HUES6 (cell line): ENCODE measurements around the gene AACS.
"Not testable (repeated sequence)": the region's sequence is repeated elsewhere in the genome, so short reads cannot be mapped to it uniquely, and the experiment has no call there.

Experiments
- H3K27ac ChIP-seq: 2 replicates; pipeline ENCODE4 v1.7.0; 2013; ENCODE audit warnings: low read depth, mild to moderate bottlenecking, low read length, inconsistent platforms
- H3K27me3 ChIP-seq: 2 replicates; pipeline ENCODE4 v1.6.1; 2013; ENCODE audit warnings: low read length; ENCODE audit not compliant: control insufficient read depth, insufficient read depth
- H3K36me3 ChIP-seq: 2 replicates; pipeline ENCODE4 v1.6.1; 2013; ENCODE audit warnings: low read length; ENCODE audit not compliant: control insufficient read depth, insufficient read depth
- H3K4me1 ChIP-seq: 2 replicates; pipeline ENCODE4 v1.6.1; 2013; ENCODE audit warnings: low read length; ENCODE audit not compliant: control insufficient read depth, insufficient read depth
- H3K4me3 ChIP-seq: 2 replicates; pipeline ENCODE4 v1.5.1; 2013; ENCODE audit warnings: low read depth, low read length
- H3K9ac ChIP-seq: one replicate; pipeline ENCODE4 v1.6.1; 2013; ENCODE audit warnings: mild to moderate bottlenecking, low read length
- H3K9me3 ChIP-seq: 2 replicates; pipeline ENCODE4 v1.6.1; 2013; ENCODE audit warnings: low read depth, low read length; ENCODE audit not compliant: control insufficient read depth, insufficient read depth

AACS gene

DNA sequence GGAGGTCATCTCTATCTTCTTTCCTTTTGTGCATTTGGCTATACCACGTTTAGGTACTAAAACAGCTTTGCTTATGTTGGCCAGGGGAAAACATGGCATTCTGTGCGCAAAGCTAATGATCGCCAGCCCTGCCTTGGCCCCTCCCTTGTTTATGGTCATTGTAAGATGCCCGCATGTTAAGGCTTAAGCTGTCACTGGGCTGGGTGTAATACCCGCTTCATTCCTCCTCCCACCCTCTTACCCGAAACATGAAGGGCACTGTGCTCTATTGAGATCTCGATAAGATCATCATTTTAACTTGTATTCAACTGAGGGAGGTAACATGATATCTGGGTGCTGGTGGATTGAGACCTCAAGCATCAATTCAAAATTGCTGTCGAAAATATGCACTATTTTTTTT, 37.1 kb upstream of the AACS start:
- peaks cover 24% of the 10 kb centered on the region for H3K36me3 ChIP-seq
- H3K27ac ChIP-seq = no peak overlapping the region
- peaks cover 3% of the 10 kb centered on the region; the same call in 1 of the 2 replicates for H3K4me1 ChIP-seq
- H3K4me3 ChIP-seq = no peak overlapping the region
- no peaks in the 10 kb centered on the region for H3K27me3 ChIP-seq
- peaks cover 1% of the 10 kb centered on the region; the same call in 1 of the 2 replicates for H3K9me3 ChIP-seq
- H3K9ac ChIP-seq = no peak overlapping the region

DNA sequence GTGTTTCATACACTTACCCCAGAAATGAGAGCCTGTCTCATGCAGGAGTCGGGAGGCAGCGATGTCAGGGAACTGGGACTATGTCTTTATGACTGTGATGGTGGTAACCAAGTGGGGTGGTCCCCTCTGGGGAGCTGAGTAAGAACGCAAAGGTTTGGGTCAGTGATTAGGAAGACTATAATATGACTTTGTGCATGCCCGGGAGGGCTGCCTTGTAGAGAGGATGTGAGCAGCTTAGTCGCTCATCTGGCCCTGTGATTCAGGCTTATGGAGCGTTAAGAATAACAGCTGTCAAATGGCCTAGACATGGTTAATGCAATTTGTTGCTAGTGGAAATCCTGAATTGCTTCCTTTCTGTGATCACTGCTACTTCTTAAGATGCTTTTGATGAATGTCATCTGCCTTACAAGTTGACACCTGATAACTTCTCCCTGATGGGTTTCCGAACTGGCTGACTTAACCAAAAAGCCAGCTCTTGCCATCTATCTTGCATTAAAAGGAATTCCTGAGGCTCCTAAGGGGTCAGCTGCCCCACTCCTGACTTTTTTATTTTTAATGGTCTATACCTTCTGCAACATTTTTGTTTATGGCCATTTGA, 35.4 kb upstream of the AACS start:
- Histone ChIP-seq H3K27ac (no peak overlapping the region), H3K4me3 (no peak overlapping the region), H3K9me3 (peaks cover 3% of the 10 kb centered on the region; the same call in 1 of the 2 replicates), H3K27me3 (no peaks in the 10 kb centered on the region), H3K36me3 (peaks cover 18% of the 10 kb centered on the region), H3K4me1 (peaks cover 3% of the 10 kb centered on the region; the same call in 1 of the 2 replicates), H3K9ac (no peak overlapping the region)

DNA sequence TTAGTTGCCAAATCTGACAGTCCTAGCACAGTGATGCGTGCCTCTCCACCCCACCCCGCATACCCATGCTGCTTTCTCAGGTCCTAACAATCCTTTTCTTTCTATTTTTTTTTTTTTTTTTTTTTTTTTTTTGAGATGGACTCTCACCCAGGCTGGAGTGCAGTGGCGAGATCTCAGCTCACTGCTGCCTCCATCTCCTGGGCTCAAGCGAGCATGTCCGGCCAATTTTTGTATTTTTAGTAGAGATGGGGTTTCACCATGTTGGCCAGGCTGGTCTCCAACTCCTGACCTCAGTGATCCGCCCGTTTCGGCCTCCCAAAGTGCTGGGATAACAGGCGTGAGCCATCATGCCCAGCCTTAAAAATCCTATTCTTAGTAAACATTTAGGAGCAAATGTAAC, 33.8 kb upstream of the AACS start:
- not testable (repeated sequence) for H3K9ac ChIP-seq, H3K4me3 ChIP-seq, H3K4me1 ChIP-seq, H3K27me3 ChIP-seq, H3K9me3 ChIP-seq, H3K36me3 ChIP-seq, H3K27ac ChIP-seq

DNA sequence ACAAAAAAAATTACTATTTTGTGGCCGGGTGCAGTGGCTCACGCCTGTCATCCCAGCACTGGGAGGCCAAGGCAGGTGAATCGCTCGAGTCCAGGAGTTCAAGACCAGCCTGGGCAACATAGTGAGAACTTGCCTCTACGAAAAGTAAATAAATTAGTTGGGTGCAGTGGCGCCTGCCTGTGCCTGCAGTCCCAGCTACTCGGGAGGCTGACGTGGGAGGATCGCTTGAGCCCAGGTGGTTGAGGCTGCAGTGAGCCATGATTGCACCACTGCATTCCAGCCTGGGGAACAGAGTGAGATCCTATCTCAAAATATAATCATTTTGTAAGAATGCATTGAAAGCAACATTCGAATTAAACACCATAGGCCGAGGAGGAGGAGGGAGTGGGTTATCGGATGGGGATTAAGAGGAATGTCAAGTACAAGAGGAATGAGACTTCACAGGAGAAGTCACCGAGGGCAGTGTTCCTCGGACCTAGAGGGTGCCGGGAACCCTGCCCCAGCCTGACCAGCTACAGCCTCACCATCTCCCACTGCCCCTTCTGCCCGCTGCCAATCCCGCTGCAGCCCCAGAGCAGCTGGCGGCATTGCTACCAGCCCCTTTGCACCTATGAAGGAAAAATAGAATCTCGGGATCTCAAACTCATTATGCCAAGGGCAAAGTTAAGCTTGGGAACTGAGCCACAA, 32.6 kb upstream of the AACS start:
- Histone ChIP-seq H3K27me3 (no peaks in the 10 kb centered on the region), H3K4me3 (no peak overlapping the region), H3K9ac (no peak overlapping the region), H3K4me1 (peaks cover 3% of the 10 kb centered on the region; the same call in 1 of the 2 replicates), H3K9me3 (peaks cover 7% of the 10 kb centered on the region; the same call in 1 of the 2 replicates), H3K27ac (no peak overlapping the region), H3K36me3 (peaks cover 3% of the 10 kb centered on the region; the same call in 1 of the 2 replicates)

DNA sequence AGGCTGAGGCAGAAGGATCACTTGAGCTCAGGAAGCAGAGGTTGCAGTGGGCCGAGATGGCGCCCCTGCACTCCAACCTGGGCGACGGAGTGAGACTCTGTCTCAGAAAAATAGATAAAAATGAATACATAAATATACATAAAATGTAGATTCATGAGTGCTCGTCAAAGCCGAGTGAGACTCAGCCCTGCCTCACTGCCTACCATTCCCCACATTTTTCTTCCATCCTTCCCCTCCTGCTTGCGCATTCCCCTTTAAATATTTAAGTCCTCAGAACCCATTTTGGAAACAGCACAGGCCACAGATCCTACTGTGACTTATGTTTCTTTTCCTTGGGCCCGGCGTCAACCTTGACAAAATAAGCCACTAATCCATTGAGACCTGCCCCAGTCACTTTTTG, 31.9 kb upstream of the AACS start:
- Histone ChIP-seq H3K4me3 (no peak overlapping the region), H3K9me3 (peaks cover 7% of the 10 kb centered on the region; the same call in 1 of the 2 replicates), H3K27me3 (no peaks in the 10 kb centered on the region), H3K27ac (no peak overlapping the region), H3K4me1 (peaks cover 3% of the 10 kb centered on the region; the same call in 1 of the 2 replicates), H3K9ac (no peak overlapping the region), H3K36me3 (peaks cover 3% of the 10 kb centered on the region; the same call in 1 of the 2 replicates)

DNA sequence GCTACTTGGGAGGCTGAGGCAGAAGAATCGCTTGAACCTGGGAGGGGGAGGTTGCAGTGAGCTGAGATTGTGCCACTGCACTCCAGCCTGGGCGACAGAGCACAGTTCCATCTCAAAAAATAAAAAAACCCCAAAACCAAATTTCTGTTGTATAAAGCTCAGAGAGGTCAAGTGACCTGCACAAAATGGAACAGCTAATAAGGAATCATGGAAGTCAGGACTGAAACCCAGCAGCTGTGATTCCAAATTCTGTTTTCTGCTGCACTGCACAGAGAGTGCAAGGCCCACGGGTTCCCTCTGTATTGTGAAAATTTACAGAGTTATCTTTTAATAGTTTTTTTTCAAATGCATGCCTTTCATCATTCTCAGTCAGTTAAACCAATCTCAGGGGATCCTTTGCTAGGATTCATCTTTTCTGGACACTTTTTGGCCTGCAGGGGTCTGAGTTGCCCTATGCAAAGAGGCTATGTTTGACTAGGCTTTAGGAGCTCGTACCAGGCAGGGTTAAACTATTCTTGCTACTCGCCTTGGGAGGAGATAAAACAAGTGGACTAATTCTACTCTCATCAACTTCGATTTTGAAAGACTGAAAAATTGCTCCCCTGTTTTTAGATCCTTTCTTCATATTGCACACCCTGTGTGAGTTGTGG, 26.1 kb upstream of the AACS start:
- Histone ChIP-seq H3K36me3 (no peaks in the 10 kb centered on the region), H3K9ac (no peak overlapping the region), H3K27me3 (no peaks in the 10 kb centered on the region), H3K4me1 (no peaks in the 10 kb centered on the region), H3K27ac (no peak overlapping the region), H3K4me3 (no peak overlapping the region), H3K9me3 (peaks cover 7% of the 10 kb centered on the region; the same call in 1 of the 2 replicates)

DNA sequence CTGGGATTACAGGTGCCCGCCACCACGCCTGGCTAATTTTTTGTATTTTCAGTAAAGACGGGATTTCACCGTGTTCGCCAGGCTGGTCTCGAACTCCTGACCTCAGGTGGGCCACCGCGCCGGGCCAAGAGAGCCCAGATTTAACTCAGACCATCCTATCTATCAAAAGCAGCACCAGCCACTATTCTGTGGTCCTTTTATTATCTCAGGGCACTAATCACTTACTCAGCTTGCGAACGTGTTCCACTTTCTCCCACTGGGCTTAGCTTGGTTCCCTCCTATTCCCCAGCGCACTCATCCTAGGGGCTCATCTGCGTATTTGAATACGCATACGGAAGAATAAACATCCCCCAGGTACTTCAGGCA, 16.2 kb upstream of the AACS start:
- Histone ChIP-seq H3K4me1 (peaks cover 9% of the 10 kb centered on the region; the same call in 1 of the 2 replicates), H3K27me3 (no peaks in the 10 kb centered on the region), H3K9ac (peak overlapping the region; percentile 31), H3K4me3 (peak overlapping the region; percentile 68), H3K36me3 (no peaks in the 10 kb centered on the region), H3K9me3 (no peaks in the 10 kb centered on the region), H3K27ac (no peak overlapping the region)

DNA sequence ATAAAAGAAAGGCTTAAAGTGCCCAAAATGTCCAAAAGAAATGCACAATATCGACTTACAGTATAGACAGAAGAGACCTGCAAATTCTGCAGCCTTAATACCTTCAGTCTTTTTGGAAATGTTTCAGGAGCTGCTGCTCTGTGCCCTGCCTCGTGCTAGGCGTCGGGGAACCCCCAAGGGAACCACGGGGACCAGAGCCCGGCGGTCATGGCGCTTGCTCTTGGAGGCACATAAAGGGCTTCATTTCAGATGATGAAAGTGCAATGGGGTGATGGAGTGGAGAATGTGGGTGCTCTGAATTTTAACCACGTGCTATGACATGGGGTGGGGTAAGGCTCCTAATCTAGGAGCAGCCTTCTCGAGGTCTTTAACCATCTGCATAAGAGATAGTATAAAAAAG, 14.8 kb upstream of the AACS start:
- no peak overlapping the region for H3K27ac ChIP-seq
- H3K27me3 ChIP-seq = no peaks in the 10 kb centered on the region
- no peaks in the 10 kb centered on the region for H3K36me3 ChIP-seq

DNA sequence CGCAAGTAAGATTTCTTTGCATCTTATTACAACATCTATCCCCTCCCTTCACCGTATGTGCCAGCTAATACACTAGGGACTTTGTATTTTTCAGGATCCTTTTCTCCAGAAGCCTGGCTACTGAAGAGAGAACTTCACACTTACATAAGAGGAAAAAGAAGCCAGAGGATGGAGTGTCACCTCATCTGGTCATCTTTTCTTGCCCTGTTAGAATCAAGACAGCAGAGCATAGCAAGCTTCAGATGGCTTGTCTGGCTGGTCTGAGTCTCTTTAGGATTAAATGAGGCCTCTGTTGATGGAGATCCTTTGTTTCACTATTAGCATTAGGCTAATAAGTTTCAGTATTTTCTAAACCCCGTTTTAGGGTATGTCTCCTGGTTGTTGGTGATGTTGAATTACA, 14.4 kb upstream of the AACS start:
- Histone ChIP-seq H3K4me3 (no peak overlapping the region), H3K9ac (no peak overlapping the region), H3K9me3 (no peaks in the 10 kb centered on the region), H3K4me1 (peaks cover 9% of the 10 kb centered on the region; the same call in 1 of the 2 replicates), H3K27ac (no peak overlapping the region), H3K36me3 (no peaks in the 10 kb centered on the region), H3K27me3 (no peaks in the 10 kb centered on the region)

More for the DNA sequence above, 14.8 kb upstream of the AACS start:
- Histone ChIP-seq H3K9me3 (no peaks in the 10 kb centered on the region), H3K9ac (no peak overlapping the region), H3K4me3 (no peak overlapping the region), H3K4me1 (peaks cover 9% of the 10 kb centered on the region; the same call in 1 of the 2 replicates)

DNA sequence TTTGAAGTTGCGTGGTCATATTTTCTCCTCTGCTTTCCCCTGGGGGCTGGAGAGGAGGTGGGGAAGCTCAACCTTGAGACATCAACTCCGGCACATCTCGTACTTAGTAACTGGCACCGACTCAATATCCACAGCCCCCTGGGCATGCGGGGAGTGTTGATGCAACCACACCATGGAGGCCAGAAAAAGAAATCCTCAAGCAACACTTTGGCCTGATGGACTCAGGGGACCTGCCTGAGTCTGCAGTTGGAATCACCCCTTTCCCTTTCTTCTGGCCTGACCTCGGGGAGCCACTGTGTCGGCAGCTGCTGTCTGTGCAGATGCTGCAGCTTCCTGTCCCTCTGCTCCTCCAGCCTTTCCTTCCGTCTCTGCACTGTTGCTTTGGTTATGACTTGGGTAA, 11.4 kb upstream of the AACS start:
- Histone ChIP-seq H3K36me3 (no peaks in the 10 kb centered on the region), H3K27ac (no peak overlapping the region), H3K9ac (no peak overlapping the region), H3K9me3 (no peaks in the 10 kb centered on the region), H3K4me1 (peaks cover 9% of the 10 kb centered on the region; the same call in 1 of the 2 replicates), H3K4me3 (no peak overlapping the region), H3K27me3 (no peaks in the 10 kb centered on the region)

DNA sequence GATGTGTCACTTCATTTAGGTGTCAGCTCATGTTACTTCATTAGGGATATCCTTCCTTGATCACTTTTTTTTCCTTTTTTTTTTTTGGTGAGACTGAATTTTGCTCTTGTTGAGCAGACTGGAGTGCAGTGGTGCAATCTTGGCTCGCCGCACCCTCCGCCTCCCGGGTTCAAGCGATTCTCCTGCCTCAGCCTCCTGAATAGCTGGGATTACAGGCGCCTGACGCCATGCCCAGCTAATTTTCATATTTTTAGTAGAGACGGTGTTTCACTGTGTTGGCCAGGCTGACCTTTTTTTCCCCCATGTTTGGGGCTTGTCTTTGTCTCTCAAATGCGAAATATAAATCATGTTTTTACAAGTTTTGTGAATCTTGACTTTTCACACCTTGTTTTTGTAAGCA, 9.6 kb upstream of the AACS start:
- Histone ChIP-seq H3K36me3 (no peaks in the 10 kb centered on the region), H3K9me3 (0 out of 2 replicates have a peak, but pooled peaks cover 3% of the 10 kb centered on the region), H3K27ac (no peak overlapping the region), H3K4me1 (peaks cover 7% of the 10 kb centered on the region; the same call in 1 of the 2 replicates), H3K9ac (no peak overlapping the region), H3K27me3 (no peaks in the 10 kb centered on the region), H3K4me3 (no peak overlapping the region)
